Progenitor cell of endocrine pancreas (in vitro differentiated cells): ENCODE data around the gene PLSCR4. TPM values are rescaled to one million over a fixed set of nuclear protein-coding genes. Genes with fewer than 3 reads are reported as not detected.

Source experiments
- DNase-seq: peaks from one replicate; pipeline ENCODE4 v3.0.0; 2021; ENCODE audit warnings: low spot score; ENCODE audit not compliant: unreplicated experiment
- H3K27ac Mint-ChIP-seq: 2 replicates; pipeline ENCODE4 v1.8.0; 2021; ENCODE audit warnings: mild to moderate bottlenecking, moderate library complexity, mixed read lengths
- H3K27me3 Mint-ChIP-seq: 2 replicates; pipeline ENCODE4 v1.8.0; 2021; ENCODE audit warnings: mixed read lengths
- H3K36me3 Mint-ChIP-seq: 2 replicates; pipeline ENCODE4 v1.8.0; 2022; ENCODE audit warnings: mixed read lengths; ENCODE audit not compliant: insufficient read depth
- H3K4me1 Mint-ChIP-seq: 2 replicates; pipeline ENCODE4 v1.8.0; 2021; ENCODE audit warnings: low read depth, mixed read lengths
- H3K4me3 Mint-ChIP-seq: 2 replicates; pipeline ENCODE4 v1.8.0; 2021; ENCODE audit warnings: low read depth, mild to moderate bottlenecking, moderate library complexity, mixed read lengths
- H3K9me3 Mint-ChIP-seq: 2 replicates; pipeline ENCODE4 v1.8.0; 2021; ENCODE audit warnings: low read depth, mixed read lengths
- total RNA-seq: library from RNA; stranded (reverse); gene quantifications from 2 replicates; pipeline ENCODE4 v1.2.1, GENCODE V29; 2021
- TF ChIP-seq, protein P1 (sequence below): fragments of 200-600 bp; sonication (generic); IDR thresholded peaks from one replicate; pipeline ENCODE4 v1.5.0; 2021; ENCODE audit warnings: antibody characterized with exemption, mild to moderate bottlenecking; ENCODE audit not compliant: unreplicated experiment

PLSCR4 gene
- total RNA-seq, 1 donor from 2014 or later, result 9.2 TPM

DNA sequence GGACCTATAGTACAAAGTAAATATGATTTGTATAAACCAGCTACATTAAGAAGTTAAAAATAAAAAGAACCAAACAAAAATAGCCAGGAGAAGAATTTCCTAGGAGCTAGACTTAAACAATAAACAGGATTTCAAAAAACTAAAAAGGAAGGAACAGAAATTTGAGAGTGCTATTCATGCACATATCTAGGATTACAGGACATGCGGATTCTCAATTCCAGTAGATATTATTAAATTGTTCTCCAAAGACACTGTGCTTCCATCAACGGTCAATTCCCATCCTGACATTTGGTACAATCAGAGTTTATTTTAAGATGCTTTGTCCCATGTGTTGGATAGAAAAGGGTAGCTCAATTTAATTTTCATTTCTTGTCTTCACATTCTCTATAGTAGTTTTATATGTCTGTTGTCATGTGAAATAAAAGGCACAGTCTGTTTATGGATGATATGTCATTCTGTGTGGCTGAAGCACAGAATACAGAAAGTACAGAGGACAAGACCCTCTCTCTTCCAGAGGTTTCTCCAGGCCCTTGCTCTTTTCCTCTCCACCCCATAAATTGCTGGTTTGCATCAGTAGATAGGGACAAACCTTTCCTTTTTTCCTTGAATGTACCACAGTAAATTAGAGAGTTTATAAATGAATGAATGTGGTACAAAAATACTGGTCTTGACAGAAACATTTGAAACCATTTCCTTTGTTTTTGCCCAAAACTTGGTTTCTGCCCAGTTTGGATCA is 93.4 kb downstream of the PLSCR4 start:
- no peak overlapping the region for H3K4me3 Mint-ChIP-seq
- no peaks in the 10 kb centered on the region for H3K9me3 Mint-ChIP-seq
- H3K4me1 Mint-ChIP-seq, result peaks cover 52% of the 10 kb centered on the region
- DNase-seq, result no peak
- peaks cover 4% of the 10 kb centered on the region for H3K27me3 Mint-ChIP-seq
- H3K27ac Mint-ChIP-seq, result no peak overlapping the region
- H3K36me3 Mint-ChIP-seq, result peaks cover 3% of the 10 kb centered on the region
- TF ChIP-seq, protein P1, sequence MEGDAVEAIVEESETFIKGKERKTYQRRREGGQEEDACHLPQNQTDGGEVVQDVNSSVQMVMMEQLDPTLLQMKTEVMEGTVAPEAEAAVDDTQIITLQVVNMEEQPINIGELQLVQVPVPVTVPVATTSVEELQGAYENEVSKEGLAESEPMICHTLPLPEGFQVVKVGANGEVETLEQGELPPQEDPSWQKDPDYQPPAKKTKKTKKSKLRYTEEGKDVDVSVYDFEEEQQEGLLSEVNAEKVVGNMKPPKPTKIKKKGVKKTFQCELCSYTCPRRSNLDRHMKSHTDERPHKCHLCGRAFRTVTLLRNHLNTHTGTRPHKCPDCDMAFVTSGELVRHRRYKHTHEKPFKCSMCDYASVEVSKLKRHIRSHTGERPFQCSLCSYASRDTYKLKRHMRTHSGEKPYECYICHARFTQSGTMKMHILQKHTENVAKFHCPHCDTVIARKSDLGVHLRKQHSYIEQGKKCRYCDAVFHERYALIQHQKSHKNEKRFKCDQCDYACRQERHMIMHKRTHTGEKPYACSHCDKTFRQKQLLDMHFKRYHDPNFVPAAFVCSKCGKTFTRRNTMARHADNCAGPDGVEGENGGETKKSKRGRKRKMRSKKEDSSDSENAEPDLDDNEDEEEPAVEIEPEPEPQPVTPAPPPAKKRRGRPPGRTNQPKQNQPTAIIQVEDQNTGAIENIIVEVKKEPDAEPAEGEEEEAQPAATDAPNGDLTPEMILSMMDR, result no peak

- H3K27ac Mint-ChIP-seq, result no peak overlapping the region
- H3K4me1 Mint-ChIP-seq, result peaks cover 52% of the 10 kb centered on the region
- no peak overlapping the region for H3K4me3 Mint-ChIP-seq
- H3K9me3 Mint-ChIP-seq, result no peaks in the 10 kb centered on the region
- TF ChIP-seq, protein P1, result no peak
- no peak for DNase-seq
- H3K27me3 Mint-ChIP-seq, result no peaks in the 10 kb centered on the region
- peaks cover 3% of the 10 kb centered on the region for H3K36me3 Mint-ChIP-seq
Measured at GRCh38 chr3:146156666-146157314, 94.1 kb downstream of the PLSCR4 start.

DNA sequence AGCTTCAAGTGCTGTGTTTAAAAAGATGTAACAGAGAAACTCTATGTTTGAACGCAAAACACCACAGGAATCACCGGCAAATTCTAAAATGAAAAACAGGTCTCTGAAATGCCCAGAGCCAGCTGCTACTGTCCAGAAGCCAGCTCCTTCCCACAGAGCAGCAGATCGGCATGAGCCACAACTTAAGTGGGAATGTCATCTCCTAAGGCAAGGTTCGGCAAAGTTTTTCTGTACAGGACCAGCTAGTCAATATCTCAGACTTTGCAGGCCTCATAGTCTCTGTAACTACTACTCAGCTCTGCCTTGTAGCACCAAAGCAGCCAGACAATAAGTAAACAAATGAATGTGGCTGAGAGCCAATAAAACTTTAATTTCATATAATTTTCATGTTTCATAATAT is 94.8 kb downstream of the PLSCR4 start:
- Mint-ChIP-seq H3K27me3 (no peaks in the 10 kb centered on the region), H3K27ac (peak overlapping the region; percentile 41), H3K9me3 (no peaks in the 10 kb centered on the region), H3K36me3 (peaks cover 8% of the 10 kb centered on the region), H3K4me1 (peaks cover 51% of the 10 kb centered on the region), H3K4me3 (no peak overlapping the region)
- DNase-seq, result no peak
- TF ChIP-seq, protein P1, result no peak

DNA sequence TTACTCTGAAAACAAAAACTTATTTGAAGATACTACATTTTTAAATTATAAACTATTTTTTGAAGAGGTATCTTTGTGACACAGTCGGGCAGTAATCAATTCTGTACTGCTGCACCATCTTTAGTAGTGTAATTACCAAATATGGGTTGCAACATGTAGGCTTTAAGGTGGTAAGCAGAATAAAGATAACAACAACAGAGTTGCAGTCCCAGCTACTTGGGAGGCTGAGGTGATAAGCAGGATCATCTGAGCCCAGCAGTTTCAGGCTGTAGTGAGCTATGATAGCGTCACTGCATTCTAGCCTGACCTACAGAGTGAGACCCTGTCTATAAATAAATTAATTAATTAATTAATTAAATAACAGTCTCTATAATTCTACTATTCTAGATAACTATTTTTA is 95.9 kb downstream of the PLSCR4 start:
- DNase-seq, result no peak
- Mint-ChIP-seq H3K36me3 (peaks cover 13% of the 10 kb centered on the region), H3K4me3 (no peak overlapping the region), H3K27ac (no peak overlapping the region), H3K9me3 (no peaks in the 10 kb centered on the region), H3K27me3 (no peaks in the 10 kb centered on the region), H3K4me1 (peaks cover 51% of the 10 kb centered on the region)
- TF ChIP-seq, protein P1, result no peak

DNA sequence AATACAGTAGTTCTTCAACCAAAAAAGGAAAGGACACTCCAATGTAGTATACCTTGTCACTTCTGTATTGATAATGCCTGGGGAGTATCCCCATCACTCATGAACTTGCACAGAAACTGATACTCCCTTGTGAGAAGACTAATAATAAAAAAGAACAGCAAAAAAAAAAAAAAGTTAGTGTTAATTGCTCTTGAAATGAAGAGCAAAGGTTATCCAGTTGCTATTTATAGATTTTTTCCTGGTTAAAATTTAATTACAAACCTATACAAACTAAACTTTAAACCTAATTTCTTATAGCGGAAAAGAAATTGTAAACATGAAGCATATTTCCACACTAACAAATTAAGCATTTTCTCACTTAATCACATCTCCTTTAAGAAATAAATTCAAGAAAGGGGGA is 96.6 kb downstream of the PLSCR4 start:
- Mint-ChIP-seq H3K36me3 (peaks cover 13% of the 10 kb centered on the region), H3K27ac (no peak overlapping the region), H3K4me1 (peaks cover 51% of the 10 kb centered on the region), H3K27me3 (no peaks in the 10 kb centered on the region), H3K9me3 (no peaks in the 10 kb centered on the region), H3K4me3 (no peak overlapping the region)
- TF ChIP-seq, protein P1, result no peak
- DNase-seq, result no peak
